Activated CD4-positive, alpha-beta T cell treated with anti-CD3 and anti-CD28 coated beads, Interleukin-2, amount 10 ng/mL, durations not matched to agents 7 days and 5 days (primary cell): ENCODE results near the gene WRNIP1. TPM values are rescaled to one million over a fixed set of nuclear protein-coding genes. Genes with fewer than 3 reads are reported as not detected.

Source experiments
- CTCF ChIA-PET: fragments of 350-600 bp; sonication (Branson Sonifier 250); formaldehyde crosslinking; loops from one replicate; lab custom pipeline; 2021; ENCODE audit warnings: antibody characterized with exemption; lab: Charles Lee
- POLR2A ChIA-PET: fragments of 350-600 bp; sonication (Branson Sonifier 250); formaldehyde crosslinking; loops from one replicate; lab custom pipeline; 2021; ENCODE audit warnings: antibody characterized with exemption; lab: Charles Lee
- DNase-seq: peaks from one replicate; pipeline ENCODE4 v3.0.0-alpha.2; 2020
- H3K27ac Mint-ChIP-seq: one replicate; pipeline ENCODE4 v1.8.0; 2021; ENCODE audit warnings: mild to moderate bottlenecking, moderate library complexity, mixed read lengths
- H3K27me3 Mint-ChIP-seq: one replicate; pipeline ENCODE4 v1.8.0; 2021; ENCODE audit warnings: mixed read lengths
- H3K36me3 Mint-ChIP-seq: one replicate; pipeline ENCODE4 v1.8.0; 2021; ENCODE audit warnings: low read depth, mixed read lengths
- H3K4me1 Mint-ChIP-seq: one replicate; pipeline ENCODE4 v1.8.0; 2021; ENCODE audit warnings: mixed read lengths
- H3K4me3 Mint-ChIP-seq: one replicate; pipeline ENCODE4 v1.8.0; 2021; ENCODE audit warnings: mild to moderate bottlenecking, moderate library complexity, mixed read lengths
- H3K9me3 Mint-ChIP-seq: one replicate; pipeline ENCODE4 v1.8.0; 2021; ENCODE audit warnings: mixed read lengths
- total RNA-seq, 2 experiments: library from RNA; stranded (reverse); gene quantifications; one replicate each; pipeline ENCODE4 v1.2.3, GENCODE V29; 2021

Gene WRNIP1
- total RNA-seq, 2 experiments from 2014 or later = 48.0 to 50.5 TPM

GRCh38 chr6:2744778-2745177 is 20.4 kb upstream of the WRNIP1 start:
- POLR2A ChIA-PET = no interaction called here
- no peak for DNase-seq
- Mint-ChIP-seq H3K36me3 (no peaks in the 10 kb centered on the region), H3K4me1 (peaks cover 1% of the 10 kb centered on the region), H3K9me3 (no peaks in the 10 kb centered on the region), H3K27ac (no peak overlapping the region), H3K4me3 (no peak overlapping the region), H3K27me3 (peaks cover 22% of the 10 kb centered on the region)
- CTCF ChIA-PET = interaction anchor here (1.4 kb wide), 1 partner anchor 17 kb away, joined by 3 read pairs; no protein-coding TSS in a partner anchor

- Mint-ChIP-seq H3K4me1 (peaks cover 5% of the 10 kb centered on the region), H3K9me3 (no peaks in the 10 kb centered on the region), H3K27me3 (peaks cover 25% of the 10 kb centered on the region), H3K4me3 (no peak overlapping the region), H3K36me3 (no peaks in the 10 kb centered on the region), H3K27ac (no peak overlapping the region)
- no peak for DNase-seq
- ChIA-PET CTCF (interaction anchor here (1.4 kb wide), 1 partner anchor 17 kb away, joined by 3 read pairs; no protein-coding TSS in a partner anchor), POLR2A (no interaction called here)
Measured at GRCh38 chr6:2745246-2745645, 19.9 kb upstream of the WRNIP1 start.

GRCh38 chr6:2746557-2747061 is 18.6 kb upstream of the WRNIP1 start:
- ChIA-PET POLR2A (no interaction called here), CTCF (interaction anchor here (0.7 to 1.2 kb wide), 3 partner anchors 9 to 18 kb away, joined by 3 to 4 read pairs (median 4); partner anchors contain the start of gene WRNIP1)
- Mint-ChIP-seq H3K4me3 (no peak overlapping the region), H3K27ac (no peak overlapping the region), H3K27me3 (peaks cover 28% of the 10 kb centered on the region), H3K9me3 (no peaks in the 10 kb centered on the region), H3K4me1 (peaks cover 6% of the 10 kb centered on the region), H3K36me3 (no peaks in the 10 kb centered on the region)
- DNase-seq = no peak

- Mint-ChIP-seq H3K27me3 (peaks cover 39% of the 10 kb centered on the region), H3K4me3 (no peak overlapping the region), H3K27ac (no peak overlapping the region), H3K4me1 (peaks cover 15% of the 10 kb centered on the region), H3K9me3 (no peaks in the 10 kb centered on the region), H3K36me3 (no peaks in the 10 kb centered on the region)
- no peak for DNase-seq
- POLR2A ChIA-PET = no interaction called here
- CTCF ChIA-PET = no interaction called here
Measured at GRCh38 chr6:2748183-2748582, 17.0 kb upstream of the WRNIP1 start.

GRCh38 chr6:2749969-2750600 is 15.1 kb upstream of the WRNIP1 start:
- H3K4me1 Mint-ChIP-seq = peaks cover 15% of the 10 kb centered on the region
- CTCF ChIA-PET = interaction anchor here (0.6 to 2.1 kb wide), 14 partner anchors 8 to 182 kb away, joined by 3 to 8 read pairs (median 4); partner anchors contain the start of gene WRNIP1

GRCh38 chr6:2750832-2751231 is 14.4 kb upstream of the WRNIP1 start, which contains the start of gene MYLK4:
Gene MYLK4 (minus strand): TSS chr6:2750922. CDS start chr6:2749294, 1,628 bp downstream.
- ChIA-PET POLR2A (no interaction called here), CTCF (interaction anchor here (0.6 to 2.1 kb wide), 15 partner anchors 8 to 828 kb away, joined by 3 to 8 read pairs (median 5); partner anchors contain the start of gene WRNIP1)
- Mint-ChIP-seq H3K4me1 (peaks cover 15% of the 10 kb centered on the region), H3K4me3 (no peak within 1 kb of the TSS), H3K9me3 (no peaks in the 10 kb centered on the region), H3K36me3 (no peaks in the 10 kb centered on the region), H3K27me3 (peaks cover 55% of the 10 kb centered on the region), H3K27ac (no peak within 1 kb of the TSS)
- no peak for DNase-seq

More at GRCh38 chr6:2749969-2750600, 15.1 kb upstream of the WRNIP1 start:
- H3K36me3 Mint-ChIP-seq = no peaks in the 10 kb centered on the region
- H3K9me3 Mint-ChIP-seq = no peaks in the 10 kb centered on the region
- peak; percentile 71 for DNase-seq
- no peak overlapping the region for H3K4me3 Mint-ChIP-seq
- H3K27me3 Mint-ChIP-seq = peaks cover 49% of the 10 kb centered on the region
- POLR2A ChIA-PET = no interaction called here
- H3K27ac Mint-ChIP-seq = no peak overlapping the region

GRCh38 chr6:2751871-2752270 is 13.3 kb upstream of the WRNIP1 start:
- Mint-ChIP-seq H3K9me3 (no peaks in the 10 kb centered on the region), H3K4me3 (no peak overlapping the region), H3K27me3 (peaks cover 58% of the 10 kb centered on the region), H3K36me3 (no peaks in the 10 kb centered on the region), H3K27ac (no peak overlapping the region), H3K4me1 (peaks cover 15% of the 10 kb centered on the region)
- ChIA-PET CTCF (interaction anchor here (1.1 to 2.0 kb wide), 3 partner anchors 12 to 180 kb away, joined by 5 to 7 read pairs (median 5); no protein-coding TSS in a partner anchor), POLR2A (interaction anchor here (0.9 kb wide), 1 partner anchor 10 kb away, joined by 3 read pairs; no protein-coding TSS in a partner anchor)
- DNase-seq = no peak

- CTCF ChIA-PET = interaction anchor here (1.1 kb wide), 1 partner anchor 20 kb away, joined by 5 read pairs; no protein-coding TSS in a partner anchor
- no peaks in the 10 kb centered on the region for H3K36me3 Mint-ChIP-seq
- DNase-seq = no peak
- no peak overlapping the region for H3K4me3 Mint-ChIP-seq
- POLR2A ChIA-PET = no interaction called here
- peaks cover 58% of the 10 kb centered on the region for H3K27me3 Mint-ChIP-seq
- no peak overlapping the region for H3K27ac Mint-ChIP-seq
- H3K4me1 Mint-ChIP-seq = peaks cover 15% of the 10 kb centered on the region
- no peaks in the 10 kb centered on the region for H3K9me3 Mint-ChIP-seq
Measured at GRCh38 chr6:2752477-2753109, 12.6 kb upstream of the WRNIP1 start.

- ChIA-PET CTCF (no interaction called here), POLR2A (no interaction called here)
- DNase-seq = no peak
- Mint-ChIP-seq H3K27me3 (peaks cover 54% of the 10 kb centered on the region), H3K36me3 (no peaks in the 10 kb centered on the region), H3K9me3 (no peaks in the 10 kb centered on the region), H3K27ac (no peak overlapping the region), H3K4me1 (peaks cover 15% of the 10 kb centered on the region), H3K4me3 (no peak overlapping the region)
Measured at GRCh38 chr6:2753110-2753489, 12.1 kb upstream of the WRNIP1 start.

- Mint-ChIP-seq H3K27ac (no peak overlapping the region), H3K27me3 (peaks cover 52% of the 10 kb centered on the region), H3K36me3 (no peaks in the 10 kb centered on the region), H3K4me3 (no peak overlapping the region), H3K9me3 (no peaks in the 10 kb centered on the region), H3K4me1 (peaks cover 15% of the 10 kb centered on the region)
- ChIA-PET CTCF (no interaction called here), POLR2A (no interaction called here)
- DNase-seq = no peak
Measured at GRCh38 chr6:2753743-2754142, 11.4 kb upstream of the WRNIP1 start.

GRCh38 chr6:2754393-2754792 is 10.8 kb upstream of the WRNIP1 start:
- ChIA-PET POLR2A (no interaction called here), CTCF (no interaction called here)
- Mint-ChIP-seq H3K27ac (no peak overlapping the region), H3K4me1 (peaks cover 15% of the 10 kb centered on the region), H3K4me3 (no peak overlapping the region), H3K27me3 (peaks cover 46% of the 10 kb centered on the region), H3K36me3 (no peaks in the 10 kb centered on the region), H3K9me3 (no peaks in the 10 kb centered on the region)
- no peak for DNase-seq

- POLR2A ChIA-PET = no interaction called here
- Mint-ChIP-seq H3K4me3 (no peak overlapping the region), H3K27me3 (peaks cover 42% of the 10 kb centered on the region), H3K36me3 (no peaks in the 10 kb centered on the region), H3K27ac (no peak overlapping the region), H3K4me1 (peaks cover 12% of the 10 kb centered on the region), H3K9me3 (no peaks in the 10 kb centered on the region)
- DNase-seq = no peak
- CTCF ChIA-PET = no interaction called here
Measured at GRCh38 chr6:2754911-2755310, 10.3 kb upstream of the WRNIP1 start.

GRCh38 chr6:2755456-2755855 is 9.7 kb upstream of the WRNIP1 start:
- peaks cover 9% of the 10 kb centered on the region for H3K4me1 Mint-ChIP-seq
- no peak overlapping the region for H3K27ac Mint-ChIP-seq
- no peaks in the 10 kb centered on the region for H3K9me3 Mint-ChIP-seq
- ChIA-PET POLR2A (no interaction called here), CTCF (no interaction called here)
- H3K4me3 Mint-ChIP-seq = no peak overlapping the region
- peaks cover 41% of the 10 kb centered on the region for H3K27me3 Mint-ChIP-seq
- no peak for DNase-seq
- H3K36me3 Mint-ChIP-seq = no peaks in the 10 kb centered on the region
